HUDEP-2 (cell line): ENCODE measurements around the gene EXD1.
A peak's percentile ranks its signal among the peaks of the same experiment; 100 is the strongest.
"Not testable (repeated sequence)": the region's sequence is repeated elsewhere in the genome, so short reads cannot be mapped to it uniquely, and the experiment has no call there.

Source experiments
- DNase-seq, 76 experiments: peaks; one replicate each; lab custom pipeline; 2025; ENCODE audit not compliant: unreplicated experiment in 76 of 76; lab: John Stamatoyannopoulos, UW

Gene EXD1

GRCh38 chr15:41230650-41231421, at the start of gene EXD1, which contains the start of gene CHP1:
TSS of gene EXD1 (minus strand) at chr15:41230757. CDS start at chr15:41226575, 4,182 bp downstream.
TSS of gene CHP1 (plus strand) at chr15:41231268. CDS start at chr15:41231383, 115 bp downstream.
- peak; percentile 47 to 98 (median 94) for DNase-seq

- DNase-seq, result no peak
These were observed 49.2 kb upstream of the EXD1 start for GRCh38 chr15:41279535-41280283.

GRCh38 chr15:41278319-41278718, 47.8 kb upstream of the EXD1 start:
- DNase-seq, result no peak

GRCh38 chr15:41276831-41277230, 46.3 kb upstream of the EXD1 start:
- DNase-seq, result peak in 1 of 76 experiments; percentile 2

- DNase-seq, result no peak
These were observed 39.3 kb upstream of the EXD1 start for GRCh38 chr15:41269887-41270286.

GRCh38 chr15:41263891-41264351, 33.4 kb upstream of the EXD1 start:
- DNase-seq, result no peak

GRCh38 chr15:41262571-41262970, 32.0 kb upstream of the EXD1 start:
- DNase-seq, result no peak

- not testable (repeated sequence) for DNase-seq
These were observed 30.4 kb upstream of the EXD1 start for GRCh38 chr15:41260924-41261323.

GRCh38 chr15:41259546-41260189, 29.1 kb upstream of the EXD1 start:
- DNase-seq, result no peak

GRCh38 chr15:41258750-41259471, 28.4 kb upstream of the EXD1 start:
- no peak for DNase-seq

- no peak for DNase-seq
These were observed 26.1 kb upstream of the EXD1 start for GRCh38 chr15:41256577-41257038.

GRCh38 chr15:41256103-41256502, 25.5 kb upstream of the EXD1 start:
- DNase-seq, result no peak

- no peak for DNase-seq
These were observed 24.0 kb upstream of the EXD1 start for GRCh38 chr15:41254560-41254959.

- no peak for DNase-seq
These were observed 20.9 kb upstream of the EXD1 start for GRCh38 chr15:41251411-41251810.

GRCh38 chr15:41250745-41251144, 20.2 kb upstream of the EXD1 start:
- DNase-seq, result not testable (repeated sequence)

GRCh38 chr15:41241221-41241964, 10.8 kb upstream of the EXD1 start:
- DNase-seq, result peak in 57 of 76 experiments; percentile 1 to 68 (median 23)

- no peak for DNase-seq
These were observed 7.5 kb upstream of the EXD1 start for GRCh38 chr15:41238100-41238499.

GRCh38 chr15:41235929-41236328, 5.4 kb upstream of the EXD1 start:
- DNase-seq, result no peak

- not testable (repeated sequence) for DNase-seq
These were observed 4.7 kb upstream of the EXD1 start for GRCh38 chr15:41235228-41235627.

GRCh38 chr15:41233367-41233771, 2.8 kb upstream of the EXD1 start:
- DNase-seq, result peak in 64 of 76 experiments; percentile 1 to 76 (median 37)
